ENCODE results near the gene PALD1.

PALD1 gene

DNA sequence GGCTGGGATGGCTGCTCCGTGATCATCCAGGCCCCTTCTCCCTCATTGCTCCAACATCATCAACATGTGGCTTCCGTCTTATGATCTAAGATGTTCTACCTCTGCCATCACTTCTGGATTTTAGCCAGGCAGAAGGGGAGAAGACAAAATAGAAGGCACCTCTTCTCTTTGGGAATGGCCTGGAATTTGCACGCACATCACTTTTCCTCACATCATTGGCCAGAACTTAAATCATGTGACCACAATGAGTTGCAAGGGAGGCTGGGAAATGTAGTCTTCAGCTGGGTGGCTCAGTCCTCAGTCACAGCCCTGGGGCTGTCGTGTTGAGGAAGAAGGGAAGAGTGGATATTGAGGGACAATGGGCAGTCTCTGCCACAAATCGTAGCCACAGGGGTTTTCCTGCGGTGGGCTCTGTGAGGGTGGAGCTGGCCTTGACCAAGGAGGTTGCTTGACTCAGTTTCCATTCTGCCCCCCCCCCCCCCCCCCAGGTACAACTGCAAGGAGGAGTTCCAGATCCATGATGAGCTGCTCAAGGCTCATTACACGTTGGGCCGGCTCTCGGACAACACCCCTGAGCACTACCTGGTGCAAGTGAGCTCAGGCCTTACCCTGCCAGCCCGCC lies 50.3 kb downstream of the PALD1 start:
- in situ Hi-C loops (cut with HindIII; ENCODE audit: low pct_ligation_motif_present, low sequenced_read_pairs): no loop called here

DNA sequence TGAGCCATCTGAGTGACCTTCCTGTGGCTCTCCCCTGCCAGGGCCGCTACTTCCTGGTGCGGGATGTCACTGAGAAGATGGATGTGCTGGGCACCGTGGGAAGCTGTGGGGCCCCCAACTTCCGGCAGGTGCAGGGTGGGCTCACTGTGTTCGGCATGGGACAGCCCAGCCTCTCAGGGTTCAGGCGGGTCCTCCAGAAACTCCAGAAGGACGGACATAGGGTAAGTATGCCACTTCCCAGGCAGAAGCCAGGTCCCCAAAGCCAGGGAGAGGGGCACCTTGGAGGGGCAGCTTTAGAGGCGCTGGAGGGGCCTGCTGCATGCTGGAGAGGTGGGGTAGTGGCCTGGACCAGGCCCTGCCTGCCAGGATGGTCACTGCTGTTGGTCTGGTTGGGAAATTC lies 51.3 kb downstream of the PALD1 start:
- no peaks in the 10 kb centered on the region for H3K36me3 ChIP-seq (replicated peaks)
- no peaks in the 10 kb centered on the region for H3K27me3 ChIP-seq (replicated peaks)
- no peak for DNase-seq
- in situ Hi-C loops (cut with HindIII; ENCODE audit: low pct_ligation_motif_present, low sequenced_read_pairs): no loop called here
- TF ChIP-seq, protein P1, sequence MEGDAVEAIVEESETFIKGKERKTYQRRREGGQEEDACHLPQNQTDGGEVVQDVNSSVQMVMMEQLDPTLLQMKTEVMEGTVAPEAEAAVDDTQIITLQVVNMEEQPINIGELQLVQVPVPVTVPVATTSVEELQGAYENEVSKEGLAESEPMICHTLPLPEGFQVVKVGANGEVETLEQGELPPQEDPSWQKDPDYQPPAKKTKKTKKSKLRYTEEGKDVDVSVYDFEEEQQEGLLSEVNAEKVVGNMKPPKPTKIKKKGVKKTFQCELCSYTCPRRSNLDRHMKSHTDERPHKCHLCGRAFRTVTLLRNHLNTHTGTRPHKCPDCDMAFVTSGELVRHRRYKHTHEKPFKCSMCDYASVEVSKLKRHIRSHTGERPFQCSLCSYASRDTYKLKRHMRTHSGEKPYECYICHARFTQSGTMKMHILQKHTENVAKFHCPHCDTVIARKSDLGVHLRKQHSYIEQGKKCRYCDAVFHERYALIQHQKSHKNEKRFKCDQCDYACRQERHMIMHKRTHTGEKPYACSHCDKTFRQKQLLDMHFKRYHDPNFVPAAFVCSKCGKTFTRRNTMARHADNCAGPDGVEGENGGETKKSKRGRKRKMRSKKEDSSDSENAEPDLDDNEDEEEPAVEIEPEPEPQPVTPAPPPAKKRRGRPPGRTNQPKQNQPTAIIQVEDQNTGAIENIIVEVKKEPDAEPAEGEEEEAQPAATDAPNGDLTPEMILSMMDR (IDR thresholded peaks at IDR 0.05; ENCODE audit: low read depth, low read length, missing control alignments): no peak
- H3K27ac ChIP-seq: no peak overlapping the region
- no peak overlapping the region for H3K4me3 ChIP-seq (ENCODE audit: low read depth, low read length)

More for the DNA sequence above, 50.3 kb downstream of the PALD1 start:
- TF ChIP-seq, protein P1 (IDR thresholded peaks at IDR 0.05; ENCODE audit: low read depth, low read length, missing control alignments): no peak
- Histone ChIP-seq H3K4me3 (ENCODE audit: low read depth, low read length) (no peak overlapping the region), H3K27ac (no peak overlapping the region), H3K36me3 (replicated peaks) (no peaks in the 10 kb centered on the region), H3K27me3 (replicated peaks) (no peaks in the 10 kb centered on the region)
- peak; percentile 67 for DNase-seq

DNA sequence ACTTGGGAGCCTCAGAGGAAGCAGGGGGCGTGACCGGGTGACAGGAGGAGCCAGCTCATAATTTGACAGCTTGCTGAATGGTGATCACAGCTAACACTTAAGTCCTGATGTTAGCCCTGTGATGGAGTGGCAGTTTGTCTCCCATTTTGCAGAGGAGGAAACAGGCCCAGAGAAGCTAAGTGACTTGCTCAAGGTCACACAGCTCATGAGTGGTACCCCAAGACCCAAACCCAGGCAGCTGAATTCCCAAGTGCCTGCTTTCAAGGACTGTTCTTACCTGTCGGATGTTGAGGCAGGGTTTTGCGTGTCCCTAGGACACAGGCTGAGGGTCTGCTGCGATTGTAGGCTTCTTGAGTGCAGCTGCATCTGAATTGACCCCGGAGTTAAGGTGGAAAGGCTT lies 51.7 kb downstream of the PALD1 start:
- no peak for DNase-seq
- TF ChIP-seq, protein P1 (IDR thresholded peaks at IDR 0.05; ENCODE audit: low read depth, low read length, missing control alignments): no peak
- Histone ChIP-seq H3K27me3 (replicated peaks) (no peaks in the 10 kb centered on the region), H3K4me3 (ENCODE audit: low read depth, low read length) (no peak overlapping the region), H3K27ac (no peak overlapping the region), H3K36me3 (replicated peaks) (no peaks in the 10 kb centered on the region)
- in situ Hi-C loops (cut with HindIII; ENCODE audit: low pct_ligation_motif_present, low sequenced_read_pairs): no loop called here

GRCh38 chr10:70532554-70533188 lies 54.1 kb downstream of the PALD1 start:
- Histone ChIP-seq H3K27ac (no peak overlapping the region), H3K36me3 (replicated peaks) (no peaks in the 10 kb centered on the region), H3K4me3 (ENCODE audit: low read depth, low read length) (no peak overlapping the region), H3K27me3 (replicated peaks) (no peaks in the 10 kb centered on the region)
- in situ Hi-C loops (cut with HindIII; ENCODE audit: low pct_ligation_motif_present, low sequenced_read_pairs): no loop called here
- TF ChIP-seq, protein P1 (IDR thresholded peaks at IDR 0.05; ENCODE audit: low read depth, low read length, missing control alignments): no peak
- DNase-seq: no peak

- H3K27me3 ChIP-seq (replicated peaks): no peaks in the 10 kb centered on the region
- TF ChIP-seq, protein P1 (IDR thresholded peaks at IDR 0.05; ENCODE audit: low read depth, low read length, missing control alignments): no peak
- in situ Hi-C loops (cut with HindIII; ENCODE audit: low pct_ligation_motif_present, low sequenced_read_pairs): no loop called here
Observed at GRCh38 chr10:70533189-70533558, 54.6 kb downstream of the PALD1 start.

DNA sequence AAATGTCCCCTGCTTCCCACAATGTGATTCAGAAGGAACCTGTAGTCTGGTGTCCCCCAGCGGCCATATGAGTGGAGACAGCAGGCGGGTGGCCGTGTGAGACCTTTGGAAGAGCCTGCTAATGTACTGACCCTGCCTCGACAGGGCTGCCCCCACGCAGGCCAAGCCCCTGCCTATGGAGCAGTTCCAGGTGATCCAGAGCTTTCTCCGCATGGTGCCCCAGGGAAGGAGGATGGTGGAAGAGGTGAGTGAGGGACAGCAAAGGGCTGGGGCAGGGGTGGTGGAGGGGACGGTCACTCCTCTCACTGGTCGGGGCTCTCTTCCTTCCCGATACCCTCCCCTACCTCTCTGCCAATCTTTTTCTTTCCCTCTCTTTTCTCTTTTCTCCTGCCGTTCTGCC lies 55.7 kb downstream of the PALD1 start:
- in situ Hi-C loops (cut with HindIII; ENCODE audit: low pct_ligation_motif_present, low sequenced_read_pairs): no loop called here
- no peak for DNase-seq
- no peaks in the 10 kb centered on the region for H3K27me3 ChIP-seq (replicated peaks)
- TF ChIP-seq, protein P1 (IDR thresholded peaks at IDR 0.05; ENCODE audit: low read depth, low read length, missing control alignments): no peak
- no peaks in the 10 kb centered on the region for H3K36me3 ChIP-seq (replicated peaks)
- no peak overlapping the region for H3K27ac ChIP-seq
- no peak overlapping the region for H3K4me3 ChIP-seq (ENCODE audit: low read depth, low read length)

More at GRCh38 chr10:70533189-70533558, 54.6 kb downstream of the PALD1 start:
- Histone ChIP-seq H3K4me3 (ENCODE audit: low read depth, low read length) (no peak overlapping the region), H3K27ac (no peak overlapping the region), H3K36me3 (replicated peaks) (no peaks in the 10 kb centered on the region)
- no peak for DNase-seq

All from brain microvascular endothelial cell (primary cell).